HepG2 (cell line): ENCODE results near the gene CPEB3. TPM values are rescaled to one million over a fixed set of nuclear protein-coding genes. Genes with fewer than 3 reads are reported as not detected.

ENCODE experiments used
- ARID5B ChIP-seq: IDR thresholded peaks from 2 replicates; pipeline ENCODE4 v1.4.0; 2020; ENCODE audit warnings: mild to moderate bottlenecking, missing genetic modification reagents
- BRCA1 ChIP-seq: sonication (generic); formaldehyde crosslinking; IDR thresholded peaks from 2 replicates; pipeline ENCODE4 v1.4.0; 2020; ENCODE audit warnings: missing genetic modification reagents
- BRF2 ChIP-seq: sonication (generic); formaldehyde crosslinking; IDR thresholded peaks from 2 replicates; pipeline ENCODE4 v1.8.1; 2022; ENCODE audit warnings: mild to moderate bottlenecking, missing genetic modification reagents
- GATAD2A ChIP-seq: IDR thresholded peaks from 2 replicates; pipeline ENCODE4 v1.6.1; 2016
- HNF4A ChIP-seq: sonication (generic); formaldehyde crosslinking; IDR thresholded peaks from 2 replicates; pipeline ENCODE4 v1.4.0; 2020; ENCODE audit warnings: missing genetic modification reagents
- HOMEZ ChIP-seq: IDR thresholded peaks from 2 replicates; pipeline ENCODE4 v1.6.1; 2016; ENCODE audit warnings: low read depth
- KDM6A ChIP-seq: IDR thresholded peaks from 2 replicates; pipeline ENCODE4 v1.6.1; 2016; ENCODE audit warnings: low read depth
- MAF1 ChIP-seq: sonication (generic); formaldehyde crosslinking; IDR thresholded peaks from 2 replicates; pipeline ENCODE4 v1.5.0; 2020; ENCODE audit warnings: missing genetic modification reagents, borderline replicate concordance
- MED1 ChIP-seq: sonication (generic); formaldehyde crosslinking; IDR thresholded peaks from 2 replicates; pipeline ENCODE4 v1.4.0; 2020; ENCODE audit warnings: missing genetic modification reagents
- MIER3 ChIP-seq: IDR thresholded peaks from 2 replicates; pipeline ENCODE4 v1.6.1; 2016; ENCODE audit warnings: missing compliant biosample characterization, borderline replicate concordance
- MLLT10 ChIP-seq: sonication (generic); formaldehyde crosslinking; IDR thresholded peaks from 2 replicates; pipeline ENCODE4 v1.4.0; 2020; ENCODE audit warnings: missing genetic modification reagents
- RFX3 ChIP-seq: IDR thresholded peaks from 2 replicates; pipeline ENCODE4 v1.6.1; 2016; ENCODE audit warnings: missing biosample characterization, missing genetic modification reagents
- RFXANK ChIP-seq: IDR thresholded peaks from 2 replicates; pipeline ENCODE4 v1.6.1; 2016
- SRF ChIP-seq: IDR thresholded peaks from 2 replicates; pipeline ENCODE4 v1.6.1; 2011; ENCODE audit warnings: mild to moderate bottlenecking, low read depth, low read length, moderate library complexity
- ZBTB10 ChIP-seq: sonication (generic); formaldehyde crosslinking; IDR thresholded peaks from 2 replicates; pipeline ENCODE4 v1.4.0; 2020; ENCODE audit warnings: missing genetic modification reagents, borderline replicate concordance
- ZBTB38 ChIP-seq: sonication (generic); formaldehyde crosslinking; IDR thresholded peaks from 2 replicates; pipeline ENCODE4 v1.5.1; 2020; ENCODE audit warnings: mild to moderate bottlenecking, missing genetic modification reagents
- ZFP1 ChIP-seq: IDR thresholded peaks from 2 replicates; pipeline ENCODE4 v1.6.1; 2016
- ZNF20 ChIP-seq: sonication (generic); formaldehyde crosslinking; IDR thresholded peaks from 2 replicates; pipeline ENCODE4 v1.4.0; 2020; ENCODE audit warnings: mild to moderate bottlenecking, moderate library complexity, missing genetic modification reagents
- ZNF335 ChIP-seq: sonication (generic); formaldehyde crosslinking; IDR thresholded peaks from 2 replicates; pipeline ENCODE4 v1.4.0; 2020; ENCODE audit warnings: missing genetic modification reagents
- ZNF414 ChIP-seq: sonication (generic); formaldehyde crosslinking; IDR thresholded peaks from 2 replicates; pipeline ENCODE4 v1.5.0; 2020; ENCODE audit warnings: missing genetic modification reagents
- ZNF558 ChIP-seq: sonication (generic); formaldehyde crosslinking; IDR thresholded peaks from 2 replicates; pipeline ENCODE4 v1.9.0; 2022; ENCODE audit warnings: mild to moderate bottlenecking, missing genetic modification reagents, borderline replicate concordance
- ZNF644 ChIP-seq: IDR thresholded peaks from 2 replicates; pipeline ENCODE4 v1.6.1; 2016; ENCODE audit warnings: low read depth
- ZNF879 ChIP-seq: sonication (generic); formaldehyde crosslinking; IDR thresholded peaks from 2 replicates; pipeline ENCODE4 v1.8.1; 2023; ENCODE audit warnings: missing genetic modification reagents
- polyA plus RNA-seq, 8 experiments: library from polyadenylated mRNA; depleted of rRNA in 3 of 8; stranded (reverse) in 7 of 8; unstranded in 1 of 8; fragments of >200 nt; fragmentation: Illumina TruSeq in 4 of 8; extraction: Trizol in 4 of 8; gene quantifications; 2 replicates each; pipeline versions ENCODE4 v1.2.1 to v1.2.3, GENCODE V29; 2011 to 2016; ENCODE audit warnings: low read depth in 4 of 8, missing spikeins in 1 of 8, mixed read lengths in 1 of 8; ENCODE audit not compliant: insufficient read depth in 1 of 8
- total RNA-seq, 5 experiments: library from RNA; depleted of rRNA; stranded (reverse); fragments of >200 nt; fragmentation: Illumina TruSeq; extraction: Trizol; gene quantifications; 2 replicates each; pipeline ENCODE4 v1.2.3, GENCODE V29; 2016; ENCODE audit warnings: low read depth in 1 of 5

The CPEB3 gene
- total and polyA plus RNA-seq, 2 of the 13 experiments (the other 11 are each of a cell fraction or from before 2014, with no cell fraction given): 0.66 to 0.70 TPM

- TF ChIP-seq MAF1 (CRISPR knock-in tag): no peak
- TF ChIP-seq BRF2 (CRISPR knock-in tag): no peak
- TF ChIP-seq MED1 (CRISPR knock-in tag): 0 out of 2 replicates have a peak, but pooled peaks have one; percentile 28
- TF ChIP-seq MLLT10: no peak
- TF ChIP-seq KDM6A (CRISPR knock-in tag): no peak
- no peak for TF ChIP-seq RFXANK (CRISPR knock-in tag)
- no peak for TF ChIP-seq MIER3
- TF ChIP-seq GATAD2A (CRISPR knock-in tag): peak; percentile 62
- TF ChIP-seq ZFP1 (CRISPR knock-in tag): no peak
- no peak for TF ChIP-seq ZNF335 (CRISPR knock-in tag)
- TF ChIP-seq HOMEZ (CRISPR knock-in tag): peak; percentile 20; the same call in 1 of the 2 replicates
- TF ChIP-seq ZNF414 (CRISPR knock-in tag): no peak
- TF ChIP-seq ZBTB10 (CRISPR knock-in tag): no peak
- TF ChIP-seq ZNF20: no peak
- peak; percentile 66 for TF ChIP-seq ARID5B (CRISPR knock-in tag)
- TF ChIP-seq SRF: no peak
- TF ChIP-seq ZBTB38 (CRISPR knock-in tag): no peak
- no peak for TF ChIP-seq ZNF558
- no peak for TF ChIP-seq ZNF644 (CRISPR knock-in tag)
- no peak for TF ChIP-seq BRCA1 (CRISPR knock-in tag)
- TF ChIP-seq HNF4A: peak; percentile 54
- no peak for TF ChIP-seq ZNF879
- no peak for TF ChIP-seq RFX3
These were observed 187.3 kb downstream of the CPEB3 start (continued) for GRCh38 chr10:92103376-92104090.
